ENCODE data around the gene ANAPC16.

- TF ChIP-seq POLR2A (IDR thresholded peaks at IDR 0.05) (no peak), CTCF (IDR thresholded peaks at IDR 0.05) (no peak), POLR2AphosphoS5 (IDR thresholded peaks at IDR 0.05; ENCODE audit: insufficient read depth in 1 of 2, low read depth in 1 of 2) (no peak)
These were observed 7.9 kb downstream of the ANAPC16 start for GRCh38 chr10:72223743-72224101.
